CD4-positive, alpha-beta T cell treated with Interleukin-15 for 4 hours (primary cell): ENCODE data around the gene TSPAN5.

Experiments used
- DNase-seq: peaks from one replicate; pipeline ENCODE4 v3.0.0-alpha.2; 2020; ENCODE audit warnings: low spot score

The TSPAN5 gene

DNA sequence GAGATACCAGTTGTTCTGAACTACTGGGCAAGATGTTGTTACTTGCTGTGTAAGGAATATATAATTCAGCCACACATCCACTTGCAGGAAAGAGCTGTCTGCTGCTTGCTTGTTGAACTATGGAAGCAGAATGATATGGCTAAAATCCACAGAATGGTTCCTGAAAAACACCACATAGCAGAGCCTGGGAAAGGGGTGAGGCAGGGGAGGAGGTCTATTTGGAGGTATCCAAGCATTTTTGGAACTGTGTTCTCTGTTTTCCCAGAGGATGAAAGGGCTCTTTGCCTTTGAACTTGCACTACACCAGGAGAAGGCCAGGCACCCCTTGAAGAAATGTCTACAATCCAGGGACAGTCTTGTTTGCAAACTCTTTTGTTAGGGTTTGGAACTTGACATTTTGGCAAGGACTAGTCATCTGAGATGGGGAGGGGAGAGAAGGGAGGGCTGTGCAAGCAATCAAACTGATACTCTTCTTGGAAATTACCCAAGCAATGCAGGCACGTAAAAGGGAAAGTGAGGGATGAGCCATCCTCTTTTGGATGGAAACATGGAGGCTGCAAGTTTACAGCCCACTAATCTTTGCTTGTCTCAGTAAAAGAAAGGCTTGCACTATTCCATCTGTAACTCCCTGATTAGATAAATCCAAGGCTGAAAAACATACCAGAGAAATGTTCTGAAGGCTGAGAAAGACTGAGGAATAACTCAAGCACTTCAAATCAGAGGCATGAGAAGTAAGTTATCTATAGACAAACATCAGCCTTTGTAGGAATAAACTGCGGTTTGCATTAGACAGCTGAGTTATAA lies 141.0 kb downstream of the TSPAN5 start:
- DNase-seq = no peak

DNA sequence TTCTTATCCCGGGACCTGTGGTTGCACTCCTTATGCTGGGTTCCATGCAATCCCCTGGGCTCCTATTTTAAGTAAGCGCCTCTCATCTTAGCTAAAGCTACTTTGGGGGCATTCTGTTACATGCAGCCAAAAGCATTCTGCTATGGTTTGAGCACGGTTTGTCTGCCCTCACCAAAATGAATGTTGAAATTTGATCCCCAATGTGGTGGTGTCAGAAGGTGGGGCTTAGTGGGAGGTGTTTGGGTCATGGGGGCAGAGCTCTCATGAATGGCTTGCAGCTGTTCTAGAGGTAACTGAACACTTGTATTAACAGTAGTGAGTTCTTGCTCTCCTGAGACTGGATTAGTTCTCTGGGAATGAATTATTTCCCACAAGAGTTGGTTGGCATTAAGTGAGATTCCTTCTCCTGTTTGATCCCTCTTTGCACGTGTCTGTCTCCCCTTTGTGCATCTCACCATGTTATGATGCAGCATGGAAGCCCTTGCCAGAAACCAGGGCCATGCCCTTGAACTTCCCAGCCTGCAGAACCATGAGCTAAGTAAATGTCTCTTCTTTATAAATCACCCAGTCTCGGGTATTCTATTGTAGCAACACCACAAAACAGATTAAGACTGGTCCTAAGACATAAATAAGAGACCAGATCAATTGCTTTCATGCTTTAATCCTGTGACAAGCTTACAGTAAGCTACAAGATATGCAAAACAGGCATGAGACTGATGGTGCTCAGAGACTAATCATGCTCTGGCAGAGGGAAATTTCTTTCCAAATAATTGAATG lies 141.8 kb downstream of the TSPAN5 start:
- no peak for DNase-seq

DNA sequence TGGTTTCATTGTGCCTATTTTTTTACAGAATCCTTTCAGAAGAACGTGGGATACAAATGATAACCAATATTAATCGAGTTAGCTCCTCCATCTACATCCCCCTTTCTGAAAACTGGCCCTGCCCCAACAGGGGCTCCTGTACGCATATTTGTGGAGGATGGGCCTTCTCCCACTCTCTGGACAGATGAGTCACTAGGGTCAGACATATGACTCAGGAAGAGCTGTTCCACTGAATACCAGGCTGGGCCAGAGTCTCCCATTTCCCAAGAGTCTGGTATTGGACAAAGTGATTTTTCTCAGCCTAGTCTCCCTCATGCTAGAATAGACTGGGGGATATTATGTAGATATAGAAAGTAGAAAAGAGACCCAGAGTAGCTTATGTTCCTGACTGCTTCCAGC lies 142.4 kb downstream of the TSPAN5 start:
- no peak for DNase-seq

DNA sequence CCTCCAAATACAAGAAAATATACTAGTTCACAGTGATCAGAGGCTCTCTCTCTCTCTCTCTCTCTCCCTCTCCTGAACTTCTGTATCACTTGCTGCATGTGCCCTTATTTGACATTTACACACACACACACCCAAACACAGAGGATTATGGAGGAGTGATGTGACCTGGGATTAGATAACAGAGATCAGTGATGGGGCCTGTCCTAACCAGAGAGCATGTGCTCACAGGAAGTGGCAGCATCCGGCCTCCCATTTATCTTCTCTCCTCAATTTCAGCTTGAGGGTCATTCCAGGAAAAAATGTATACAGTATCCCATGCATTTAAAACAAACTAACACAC lies 143.0 kb downstream of the TSPAN5 start:
- no peak for DNase-seq

DNA sequence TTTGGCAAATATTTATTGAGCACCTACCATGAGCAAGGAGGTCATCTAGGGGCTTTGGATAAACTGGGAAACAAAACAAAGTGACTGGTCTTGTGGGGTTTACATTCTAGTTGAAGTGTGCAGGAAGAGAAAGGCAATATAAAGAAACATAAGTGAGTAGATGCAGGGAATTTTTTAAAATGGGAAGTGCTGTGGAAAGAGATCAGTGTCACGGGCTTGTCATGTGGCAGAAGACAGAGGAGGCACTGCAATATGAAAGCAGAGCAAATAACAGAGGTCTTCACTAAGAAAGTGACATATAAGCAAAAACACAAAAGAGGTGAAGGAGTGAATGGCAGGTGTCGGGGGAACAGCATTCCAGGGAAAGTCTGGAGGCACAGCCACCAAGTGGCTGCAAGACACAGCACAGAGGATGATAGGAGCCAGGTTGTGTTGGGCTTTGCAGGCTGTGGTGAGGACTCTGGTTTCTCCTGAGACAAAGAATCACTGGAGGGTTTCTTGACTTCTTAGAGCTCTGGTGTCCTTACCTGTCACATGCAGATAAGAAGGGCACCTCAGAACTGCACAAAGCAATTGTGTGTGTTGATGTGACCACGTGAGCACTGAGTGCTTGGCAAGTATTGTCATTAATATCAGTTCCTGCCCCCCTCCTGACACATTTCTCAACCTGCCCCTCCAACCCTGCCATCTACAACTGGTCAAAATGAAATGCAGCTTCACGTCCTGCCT lies 143.5 kb downstream of the TSPAN5 start:
- no peak for DNase-seq

DNA sequence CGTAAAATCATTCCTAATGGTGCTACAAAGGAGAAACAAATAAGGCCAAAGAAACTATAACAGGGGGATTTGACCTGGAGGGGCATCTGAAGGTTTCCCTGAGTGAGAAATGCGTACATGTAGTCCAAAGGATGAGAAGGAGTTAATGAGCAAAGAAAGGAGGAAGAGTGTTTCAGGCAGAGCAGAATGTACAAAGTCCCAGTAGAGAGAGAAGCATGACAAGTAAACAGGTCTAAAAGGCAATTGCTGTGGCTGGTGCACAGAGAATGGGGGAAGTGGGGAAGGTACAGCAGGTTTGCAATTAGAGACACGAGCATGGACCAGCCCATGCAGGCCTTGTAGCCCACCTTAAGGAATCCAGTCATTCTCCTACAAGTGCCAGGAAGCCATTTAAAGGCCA lies 145.5 kb downstream of the TSPAN5 start:
- DNase-seq = no peak

DNA sequence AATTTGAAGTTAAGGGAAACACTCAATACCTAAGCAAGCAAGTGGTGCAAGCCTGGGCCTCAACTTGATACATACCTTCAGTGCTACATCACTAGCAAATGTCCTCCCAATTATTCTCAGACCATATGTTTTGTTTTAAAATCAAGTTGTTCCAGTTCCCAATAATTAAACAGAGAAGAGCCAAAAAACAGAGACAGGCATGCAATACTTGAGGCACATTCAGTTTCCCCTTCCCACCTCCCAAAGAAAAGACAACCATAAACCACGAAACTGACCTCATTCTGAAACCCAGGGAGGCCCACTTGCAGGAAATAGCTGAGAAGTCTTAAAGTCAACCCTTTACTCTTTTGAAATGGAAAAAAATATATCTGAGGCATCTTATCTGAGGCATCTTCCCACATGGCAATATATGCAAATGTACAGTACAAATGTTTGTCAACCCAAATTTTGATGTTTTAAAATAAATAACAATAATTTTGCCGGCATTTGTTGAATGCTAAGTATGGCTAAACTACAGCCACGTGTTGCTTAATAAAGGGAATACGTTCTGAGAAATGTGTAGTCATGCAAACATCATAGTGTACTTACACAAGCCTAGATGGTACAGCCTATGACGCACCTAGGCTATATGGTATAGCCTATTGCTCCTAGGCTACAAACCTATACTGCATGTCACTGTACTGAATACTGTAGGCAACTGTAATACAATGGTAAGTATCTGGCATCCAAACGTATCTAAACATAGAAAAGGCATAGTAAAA lies 147.5 kb downstream of the TSPAN5 start:
- no peak for DNase-seq

DNA sequence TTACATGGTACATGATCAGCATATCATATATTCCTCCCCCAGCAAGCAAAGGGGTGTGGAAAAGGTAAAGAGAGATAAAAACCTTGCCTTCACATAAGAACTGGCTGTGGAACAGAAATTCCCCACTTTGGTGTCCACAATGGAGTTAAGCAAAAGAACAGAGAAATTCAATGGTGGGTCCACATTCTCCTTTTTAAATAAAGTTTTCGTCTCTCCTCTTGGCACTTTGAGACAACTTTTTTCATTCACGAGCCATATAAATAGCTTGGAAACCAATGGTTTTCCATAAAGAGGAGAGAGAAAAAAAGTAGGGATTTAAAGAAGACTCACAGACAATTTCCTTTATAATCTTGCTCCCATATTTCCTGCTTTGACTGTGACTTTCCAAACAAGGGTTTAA lies 148.1 kb downstream of the TSPAN5 start:
- DNase-seq = no peak

DNA sequence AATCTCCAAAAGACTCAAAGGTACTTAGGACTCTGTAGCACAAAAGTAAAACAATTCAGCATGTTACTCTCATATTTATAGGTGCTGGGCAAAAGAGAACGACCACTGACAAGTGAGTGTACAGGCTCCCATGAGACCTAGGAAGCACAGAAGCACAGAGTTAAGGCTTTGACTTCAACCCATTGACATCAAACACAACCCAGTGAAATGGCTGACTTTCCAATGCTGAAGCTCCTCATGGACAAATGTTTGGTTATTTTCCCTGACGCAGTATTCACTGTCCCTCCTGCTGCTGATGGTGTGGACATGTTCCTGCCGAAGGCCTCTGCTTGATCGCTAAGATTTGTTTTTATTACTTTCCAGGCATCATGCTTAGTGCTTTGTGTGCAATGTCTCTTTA lies 148.7 kb downstream of the TSPAN5 start:
- DNase-seq = no peak

DNA sequence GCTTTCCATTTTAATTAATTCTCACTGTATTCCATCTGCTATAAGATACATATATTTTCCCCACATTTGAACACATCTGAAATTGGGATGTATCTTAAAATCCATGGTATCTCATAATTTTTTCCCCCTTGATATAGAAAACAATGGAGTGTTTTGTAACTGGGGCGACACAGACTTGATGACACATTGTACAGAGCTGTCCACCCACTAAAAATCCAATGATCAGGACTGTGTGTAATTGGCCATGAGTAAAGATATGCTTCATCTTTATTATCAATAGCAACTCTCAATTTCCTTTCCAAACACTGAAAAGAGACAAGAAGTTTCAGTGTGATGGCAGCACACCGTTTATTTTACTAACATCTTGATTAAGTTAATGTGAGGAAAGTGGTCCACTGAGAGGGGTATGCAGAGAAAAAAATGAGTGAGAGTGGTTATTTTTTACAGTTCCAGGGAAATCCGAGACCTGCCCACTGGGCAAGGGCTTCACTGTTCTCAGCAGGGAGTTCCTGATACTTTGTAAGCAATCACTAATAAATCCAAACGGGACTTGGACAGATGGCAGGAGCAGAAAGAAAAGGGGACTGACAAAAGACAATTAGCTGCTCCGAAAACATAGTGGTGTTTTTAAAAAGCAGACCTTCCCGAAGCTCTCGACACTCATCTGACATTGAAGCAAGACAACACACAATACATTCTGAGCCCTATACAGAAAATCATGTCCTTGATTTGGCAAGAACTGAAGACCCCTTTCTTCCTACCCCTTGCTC lies 149.4 kb downstream of the TSPAN5 start:
- DNase-seq = no peak

DNA sequence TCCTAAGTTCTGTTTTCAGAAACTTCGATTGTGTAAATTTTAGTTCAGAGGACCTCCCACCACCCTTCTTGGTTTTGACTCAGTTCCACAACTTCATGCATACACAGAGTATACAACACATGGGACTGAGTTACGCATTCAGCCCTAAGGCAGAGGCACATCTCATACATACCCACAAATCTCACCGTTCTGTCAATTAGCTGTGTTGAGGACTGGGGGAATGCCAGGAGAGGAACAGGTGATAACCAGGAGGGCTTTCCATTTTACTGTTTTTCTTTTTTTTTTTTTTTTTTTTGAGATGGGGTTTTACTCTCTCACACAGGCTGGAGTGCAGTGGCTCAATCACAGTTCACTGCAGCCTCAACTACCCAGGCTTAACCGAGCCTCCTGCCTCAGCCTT lies 150.2 kb downstream of the TSPAN5 start:
- no peak for DNase-seq

DNA sequence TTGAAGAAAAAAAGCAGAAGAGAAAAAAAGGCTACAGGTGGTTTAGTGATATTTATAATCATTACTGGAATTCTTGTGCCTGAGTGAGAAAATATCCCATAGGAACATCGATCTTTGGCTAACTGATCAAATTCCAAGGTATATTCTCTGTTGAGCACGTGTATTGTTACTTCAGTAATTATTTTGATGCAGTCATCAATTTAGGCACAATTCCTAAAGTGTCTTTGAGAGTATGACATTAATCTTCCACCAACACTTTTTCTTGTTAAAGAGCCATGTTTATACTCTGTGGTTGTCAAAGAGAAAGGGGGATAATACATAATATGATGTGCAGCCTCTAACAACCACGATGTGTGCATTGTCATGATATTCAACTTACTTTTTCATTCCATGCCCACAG lies 151.1 kb downstream of the TSPAN5 start:
- no peak for DNase-seq

DNA sequence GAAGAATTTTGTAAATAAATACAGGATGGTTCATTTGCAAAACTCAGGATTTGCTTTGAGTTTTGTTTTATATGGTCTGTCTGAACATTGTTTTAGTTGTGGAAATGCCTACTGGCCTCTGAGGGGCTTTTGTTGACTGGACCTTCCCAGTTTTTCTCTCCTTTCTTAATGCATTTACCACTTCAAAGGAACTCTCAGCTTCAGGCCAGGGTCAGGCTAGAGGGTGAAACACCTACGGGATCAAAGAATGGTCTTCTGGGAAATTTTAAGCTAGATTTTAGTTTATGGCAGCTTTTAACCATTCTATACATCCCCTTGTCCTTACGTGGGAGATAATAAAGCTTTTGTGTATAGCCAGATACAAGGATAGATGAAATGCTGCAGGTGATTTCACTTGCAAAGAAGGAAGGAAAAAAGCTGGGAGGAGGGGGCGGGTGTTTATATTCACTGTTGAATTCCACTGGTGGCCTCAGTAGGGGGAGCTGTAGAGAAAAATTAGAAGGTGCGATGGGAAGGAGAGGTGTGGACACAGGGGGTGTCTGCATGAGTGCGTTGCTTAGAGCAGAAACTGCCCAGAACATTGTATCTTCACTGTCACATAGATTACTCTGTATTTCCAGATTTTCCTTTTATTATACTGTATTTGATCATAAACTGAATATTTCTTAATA lies 151.8 kb downstream of the TSPAN5 start:
- no peak for DNase-seq

DNA sequence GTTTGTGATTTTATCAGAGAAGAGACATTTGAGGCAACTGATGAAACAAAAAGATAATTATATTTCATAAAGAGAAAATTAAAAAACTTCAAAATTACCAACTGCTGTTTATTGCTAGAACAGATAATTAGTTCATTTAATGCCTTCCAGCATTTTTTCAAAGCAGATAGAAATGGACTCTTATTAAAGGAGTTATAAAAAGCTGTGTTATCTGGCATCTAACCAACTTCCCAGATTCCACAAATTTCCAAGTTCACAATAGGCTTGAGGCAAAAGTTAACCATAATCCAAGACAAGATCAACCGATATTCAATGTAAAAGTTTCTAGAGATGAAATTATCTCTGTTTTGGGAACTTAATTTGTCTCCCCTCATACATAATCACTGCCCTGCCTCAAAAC lies 152.4 kb downstream of the TSPAN5 start:
- no peak for DNase-seq

DNA sequence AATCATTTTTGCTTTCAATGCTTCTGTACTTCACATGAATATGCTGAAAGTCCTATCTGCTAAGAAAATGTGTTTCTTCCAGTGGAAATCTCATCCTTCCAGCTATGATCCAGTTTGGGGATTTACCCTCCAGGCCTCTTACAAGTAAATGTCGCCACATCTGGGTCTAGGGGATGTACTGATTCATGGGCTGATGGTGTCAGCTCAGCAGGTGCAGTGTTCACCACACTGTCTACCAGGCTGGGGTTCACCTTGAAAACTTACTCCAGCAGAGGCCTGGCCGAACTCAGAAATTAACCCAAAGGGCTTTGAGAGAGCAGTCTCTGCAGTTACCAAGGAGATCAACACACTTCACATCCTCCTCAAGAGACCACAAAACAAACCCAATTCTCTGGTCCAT lies 154.3 kb downstream of the TSPAN5 start:
- no peak for DNase-seq

DNA sequence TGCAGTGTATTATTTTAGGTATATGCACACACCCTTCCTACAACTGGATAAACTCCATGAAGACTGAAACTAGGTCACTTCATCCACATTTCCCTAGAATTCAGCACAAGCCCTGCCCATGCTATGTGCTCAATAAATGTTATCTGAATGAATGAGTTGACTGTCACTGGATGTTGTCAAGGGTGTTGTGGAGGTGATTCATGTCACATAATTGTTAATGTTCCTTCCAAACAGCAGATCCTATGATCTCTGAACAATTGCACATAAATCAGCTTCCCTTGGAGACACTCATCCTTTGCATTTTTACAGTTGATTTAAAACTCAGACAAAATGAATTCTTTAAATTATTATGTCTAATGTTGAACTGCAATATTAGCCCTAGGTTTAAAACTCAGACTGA lies 154.7 kb downstream of the TSPAN5 start:
- no peak for DNase-seq

DNA sequence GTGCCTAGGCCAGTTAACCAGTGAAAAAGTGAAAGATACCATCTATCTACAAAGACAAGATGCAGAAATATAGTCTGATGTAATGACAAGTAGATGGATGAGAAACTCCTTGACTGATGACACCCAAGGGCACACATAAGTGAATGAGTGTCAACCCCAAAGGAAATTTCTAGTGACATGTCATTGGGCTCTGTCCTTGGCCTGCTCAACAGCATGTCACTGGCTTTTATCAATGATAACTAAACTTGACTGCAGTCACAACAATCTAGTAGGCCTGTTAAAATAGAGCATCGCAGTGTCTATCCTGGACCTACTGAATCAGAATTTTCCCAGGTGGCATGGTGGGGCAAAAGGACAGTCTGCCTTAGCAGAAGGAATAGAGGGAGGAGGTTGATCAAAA lies 155.8 kb downstream of the TSPAN5 start:
- DNase-seq = no peak

DNA sequence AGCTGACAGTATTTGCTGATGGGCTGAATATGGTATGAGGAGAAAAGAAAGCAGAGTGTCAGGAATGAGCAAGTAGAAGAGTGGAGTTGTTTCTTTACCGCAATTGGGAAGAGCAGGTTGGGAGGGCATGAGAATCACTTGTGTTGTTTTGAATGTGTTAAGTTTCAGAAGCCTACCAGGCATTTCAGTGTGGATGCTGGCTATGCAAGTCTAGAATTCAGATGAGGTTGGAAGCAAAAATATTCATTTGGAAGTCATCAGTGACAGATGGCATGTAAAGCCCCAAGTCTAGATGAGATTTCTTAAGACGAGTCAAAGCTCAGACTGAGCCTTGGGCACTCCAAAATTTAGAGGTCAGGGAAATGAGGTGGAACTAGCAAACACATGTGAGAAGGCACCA lies 156.4 kb downstream of the TSPAN5 start:
- no peak for DNase-seq

DNA sequence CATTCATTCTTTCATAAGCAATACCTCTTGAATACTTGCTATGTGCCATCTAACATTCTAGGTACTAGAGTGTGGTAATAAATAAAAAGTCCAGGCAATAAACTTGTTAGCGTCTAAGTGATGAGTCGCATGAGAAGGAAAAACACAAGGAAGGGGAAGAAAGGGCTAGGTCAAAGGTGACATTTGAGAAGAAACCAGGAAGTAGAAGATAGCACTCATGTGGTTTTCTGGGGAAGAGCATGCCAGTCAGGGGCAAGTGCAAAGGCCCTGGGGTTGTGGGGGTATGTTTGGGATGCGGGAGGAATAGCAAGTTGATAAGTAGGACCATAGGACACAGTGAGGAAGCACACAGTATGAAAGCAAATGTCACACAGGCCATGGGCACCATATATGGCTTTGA lies 157.0 kb downstream of the TSPAN5 start:
- DNase-seq = no peak

DNA sequence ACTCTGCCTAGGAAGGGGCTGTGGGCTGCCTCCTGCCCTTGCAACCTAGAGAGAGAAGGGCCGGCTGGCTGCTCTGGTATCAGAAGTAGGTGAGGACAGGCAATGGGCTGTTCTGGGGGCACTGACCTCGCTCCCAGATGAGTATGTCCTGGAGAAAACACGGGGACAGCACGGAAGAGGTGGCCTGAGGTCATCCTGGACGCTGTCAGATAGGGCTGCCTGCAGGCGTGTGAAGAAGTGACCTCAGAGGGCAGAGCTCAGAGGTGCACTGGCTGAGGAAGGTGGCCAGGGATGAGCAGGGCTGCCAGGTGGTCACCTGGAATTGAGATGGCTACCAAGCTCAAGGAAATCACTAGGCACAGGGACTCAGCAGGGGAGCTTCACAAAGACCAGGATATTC lies 159.6 kb downstream of the TSPAN5 start:
- DNase-seq = no peak
